OCI-LY7 (cell line): ENCODE data around the gene MREG. TPM values are rescaled to one million over a fixed set of nuclear protein-coding genes. Genes with fewer than 3 reads are reported as not detected.

ENCODE experiments used
- BruUV-seq: library from RNA; stranded (reverse); fragments of 400-500 nt; replicated peaks from 2 replicates; lab custom pipeline; 2021; lab: Mats Ljungman, UMichigan
- CTCF ChIA-PET: fragments of 300-600 bp; sonication (Branson Sonifier 250); formaldehyde crosslinking; loops from one replicate; lab custom pipeline; 2022; ENCODE audit warnings: antibody characterized with exemption; ENCODE audit not compliant: unreplicated experiment; lab: Charles Lee
- POLR2A ChIA-PET: fragments of 300-600 bp; sonication (Branson Sonifier 250); formaldehyde crosslinking; loops from one replicate; lab custom pipeline; 2022; ENCODE audit warnings: antibody characterized with exemption; lab: Charles Lee
- DNase-seq: peaks from one replicate; pipeline ENCODE4 v3.0.0-alpha.2; 2015; ENCODE audit warnings: low spot score
- H2AFZ ChIP-seq: fragments of 200-600 bp; sonication (generic), shearing (Covaris generic); 2 replicates; pipeline ENCODE4 v1.6.1; 2014; ENCODE audit warnings: mild to moderate bottlenecking, antibody characterized with exemption, low read length, moderate library complexity
- H3K27ac ChIP-seq: fragments of 200-600 bp; sonication (generic); 2 replicates; pipeline ENCODE4 v1.5.1; 2014; ENCODE audit warnings: mixed run types, low read depth, mild to moderate bottlenecking, moderate library complexity, low read length, inconsistent platforms; ENCODE audit not compliant: poor library complexity, severe bottlenecking
- H3K36me3 ChIP-seq: fragments of 200-600 bp; sonication (generic); 2 replicates; pipeline ENCODE4 v1.6.1; 2014; ENCODE audit warnings: mild to moderate bottlenecking, antibody characterized with exemption, low read length, moderate library complexity, mixed read lengths; ENCODE audit not compliant: insufficient read depth
- H3K4me1 ChIP-seq: fragments of 200-600 bp; sonication (generic); 2 replicates; pipeline ENCODE4 v1.5.1; 2014; ENCODE audit warnings: mild to moderate bottlenecking, low read length; ENCODE audit not compliant: insufficient read depth, poor library complexity, severe bottlenecking
- H3K4me2 ChIP-seq: fragments of 200-600 bp; sonication (generic); 2 replicates; pipeline ENCODE4 v1.6.1; 2014; ENCODE audit warnings: mild to moderate bottlenecking, low read length
- H3K4me3 ChIP-seq: fragments of 200-600 bp; sonication (generic); 2 replicates; pipeline ENCODE4 v1.5.1; 2014; ENCODE audit warnings: mild to moderate bottlenecking, low read depth, low read length; ENCODE audit not compliant: poor library complexity, severe bottlenecking
- H3K79me2 ChIP-seq: fragments of 200-600 bp; sonication (generic); 2 replicates; pipeline ENCODE4 v1.6.1; 2016; ENCODE audit warnings: low read depth, mild to moderate bottlenecking, low read length, moderate library complexity, mixed read lengths; ENCODE audit not compliant: insufficient read depth
- H3K9me2 ChIP-seq: fragments of 200-600 bp; sonication (generic); 2 replicates; pipeline ENCODE4 v1.6.1; 2016; ENCODE audit warnings: mild to moderate bottlenecking, low read length, mixed read lengths; ENCODE audit not compliant: insufficient read depth
- H3K9me3 ChIP-seq: fragments of 200-600 bp; sonication (generic); 2 replicates; pipeline ENCODE4 v1.6.1; 2014; ENCODE audit warnings: mild to moderate bottlenecking, mixed run types, low read length, mixed read lengths
- H4K20me1 ChIP-seq: fragments of 200-600 bp; sonication (generic); 2 replicates; pipeline ENCODE4 v1.6.1; 2014; ENCODE audit warnings: mild to moderate bottlenecking, antibody characterized with exemption, low read length, moderate library complexity, mixed read lengths; ENCODE audit not compliant: insufficient read depth
- CTCF ChIP-seq: fragments of 200-600 bp; sonication (generic); conservative IDR thresholded peaks from 2 replicates; pipeline ENCODE4 v1.5.1; 2014; ENCODE audit warnings: mild to moderate bottlenecking, antibody characterized with exemption, low read length, moderate library complexity, mixed read lengths
- EZH2phosphoT487 ChIP-seq: fragments of 200-600 bp; sonication (generic); IDR thresholded peaks from 2 replicates; pipeline ENCODE4 v1.6.1; 2018; ENCODE audit warnings: low read depth, borderline replicate concordance, mild to moderate bottlenecking, mixed run types, antibody characterized with exemption, low read length, moderate library complexity, mixed read lengths
- intact Hi-C: fragments of 100-400 bp; cut with micrococcal nuclease; formaldehyde crosslinking; loops from one replicate; pipeline ENCODE4 v1.10.0; 2022; ENCODE audit not compliant: unreplicated experiment
- total RNA-seq, 2 experiments: library from RNA; depleted of rRNA in 1 of 2; stranded (reverse); fragments of >200 nt in 1 of 2; shearing (Covaris generic) in 1 of 2; gene quantifications; 2 replicates each; pipeline ENCODE4 v1.2.3, GENCODE V29; 2014 to 2022

The MREG gene
- total RNA-seq, 2 experiments from 2014 or later, result 5.6 to 9.3 TPM

- Histone ChIP-seq H3K9me3 (no peaks in the 10 kb centered on the region), H3K27ac (no peak overlapping the region), H3K36me3 (no peaks in the 10 kb centered on the region), H4K20me1 (no peaks in the 10 kb centered on the region), H3K9me2 (no peaks in the 10 kb centered on the region), H3K4me1 (no peaks in the 10 kb centered on the region), H3K4me2 (no peak overlapping the region), H3K4me3 (no peak overlapping the region), H2AFZ (no peak overlapping the region), H3K79me2 (no peaks in the 10 kb centered on the region)
- POLR2A ChIA-PET, result no interaction called here
- no TSS peak for BruUV-seq
- CTCF ChIA-PET, result no interaction called here
- intact Hi-C loops, result no loop called here
- TF ChIP-seq EZH2phosphoT487, result no peak
- TF ChIP-seq CTCF, result no peak
- no peak for DNase-seq
Measured at GRCh38 chr2:215948051-215948450, 65.3 kb downstream of the MREG start.

GRCh38 chr2:215946586-215946985 is 66.8 kb downstream of the MREG start:
- POLR2A ChIA-PET, result no interaction called here

GRCh38 chr2:215942194-215942593 is 71.2 kb downstream of the MREG start:
- no peak for DNase-seq
- ChIA-PET CTCF (no interaction called here), POLR2A (no interaction called here)
- Histone ChIP-seq H3K9me2 (no peaks in the 10 kb centered on the region), H4K20me1 (no peaks in the 10 kb centered on the region), H3K36me3 (no peaks in the 10 kb centered on the region), H3K27ac (no peak overlapping the region), H3K79me2 (no peaks in the 10 kb centered on the region), H2AFZ (no peak overlapping the region), H3K9me3 (no peaks in the 10 kb centered on the region), H3K4me3 (no peak overlapping the region), H3K4me2 (no peak overlapping the region), H3K4me1 (no peaks in the 10 kb centered on the region)
- intact Hi-C loops, result no loop called here
- no TSS peak for BruUV-seq
- TF ChIP-seq EZH2phosphoT487, result no peak
- TF ChIP-seq CTCF, result no peak

More at GRCh38 chr2:215946586-215946985, 66.8 kb downstream of the MREG start:
- TF ChIP-seq CTCF (no peak), EZH2phosphoT487 (no peak)
- no TSS peak for BruUV-seq
- Histone ChIP-seq H3K36me3 (no peaks in the 10 kb centered on the region), H3K4me1 (no peaks in the 10 kb centered on the region), H3K4me2 (no peak overlapping the region), H3K9me3 (no peaks in the 10 kb centered on the region), H2AFZ (no peak overlapping the region), H3K4me3 (no peak overlapping the region), H3K9me2 (no peaks in the 10 kb centered on the region), H3K79me2 (no peaks in the 10 kb centered on the region), H4K20me1 (no peaks in the 10 kb centered on the region), H3K27ac (no peak overlapping the region)
- CTCF ChIA-PET, result interaction anchor here (1.0 kb wide), 1 partner anchor 135 kb away, joined by 4 read pairs; the partner anchor contains the start of genes PECR and TMEM169
- DNase-seq, result no peak
- intact Hi-C loops, result no loop called here
